Left lung (tissue), 10 donors: ENCODE data around the gene HES7. TPM values are rescaled to one million over a fixed set of nuclear protein-coding genes. Genes with fewer than 3 reads are reported as not detected.

Experiments
- ATAC-seq: fragments of 200-7000 bp; cut with Tn5 transposase; one replicate; pipeline ENCODE4 v1.9.1; 2020; ENCODE audit warnings: moderate library complexity
- DNase-seq, 4 donors: peaks; one replicate each; pipeline ENCODE4 v3.0.0-alpha.2; 2013 to 2020
- H3K27ac ChIP-seq, 2 donors: fragments of 200-600 bp; sonication (generic) in 1 of 2; one replicate each; pipeline versions ENCODE4 v1.5.0 to v1.8.0; 2020 to 2021
- H3K27me3 ChIP-seq, 2 donors: fragments of 200-600 bp; sonication (generic) in 1 of 2; one replicate each; pipeline versions ENCODE4 v1.5.0 to v1.8.0; 2020 to 2021
- H3K36me3 ChIP-seq, 2 donors: fragments of 200-600 bp; sonication (generic) in 1 of 2; one replicate each; pipeline versions ENCODE4 v1.5.0 to v1.8.0; 2020 to 2021
- H3K4me1 ChIP-seq, 2 donors: fragments of 200-600 bp; one replicate each; pipeline ENCODE4 v1.8.0; 2021
- H3K4me3 ChIP-seq, 2 donors: fragments of 200-600 bp; sonication (generic) in 1 of 2; one replicate each; pipeline versions ENCODE4 v1.5.0 to v1.8.0; 2020 to 2021; ENCODE audit warnings: mild to moderate bottlenecking in 1 of 2
- H3K9me3 ChIP-seq, 2 donors: fragments of 200-600 bp; sonication (generic) in 1 of 2; one replicate each; pipeline versions ENCODE4 v1.5.0 to v1.8.0; 2020 to 2021
- intact Hi-C, 2 donors: fragments of 100-400 bp; cut with DNase I; formaldehyde crosslinking; loops; one replicate each; pipeline versions ENCODE4 v1.11.2 to v1.14.2; 2022
- polyA plus RNA-seq, 6 donors: library from polyadenylated mRNA; unstranded; fragments of 120-200 nt; gene quantifications; one replicate each; pipeline ENCODE4 v1.2.1, GENCODE V29; 2013; ENCODE audit not compliant: insufficient read length in 6 of 6
- total RNA-seq, 2 donors: library from RNA; stranded (reverse); fragmentation: NEBNext Ultra II Directional; extraction: Animal tissue kit (Norgen Biotek cat#: 25700); gene quantifications; one replicate each; pipeline ENCODE4 v1.2.1, GENCODE V29; 2021
- TF ChIP-seq, protein P1 (sequence below), 2 donors: fragments of 200-600 bp; sonication (generic) in 1 of 2; IDR thresholded peaks; one replicate each; pipeline versions ENCODE4 v1.5.0 to v1.8.0; 2021; ENCODE audit warnings: antibody characterized with exemption in 2 of 2
- donor health status: DM: no; HTN: yes; CAD: no.
- donor health status: DM: no; HTN: no; CAD: no.

The HES7 gene
- total and polyA plus RNA-seq, 8 donors: 0.10 to 0.52 (median 0.20) TPM; not detected in 5

GRCh38 chr17:8151641-8152111, 27.8 kb upstream of the HES7 start:
- H3K27me3 ChIP-seq: no peaks in the 10 kb centered on the region
- peak overlapping the region; percentile 97 to 100 for H3K27ac ChIP-seq
- DNase-seq (peak; percentile 75 to 91 (median 82)), ATAC-seq (peak; percentile 1)
- TF ChIP-seq, protein P1, sequence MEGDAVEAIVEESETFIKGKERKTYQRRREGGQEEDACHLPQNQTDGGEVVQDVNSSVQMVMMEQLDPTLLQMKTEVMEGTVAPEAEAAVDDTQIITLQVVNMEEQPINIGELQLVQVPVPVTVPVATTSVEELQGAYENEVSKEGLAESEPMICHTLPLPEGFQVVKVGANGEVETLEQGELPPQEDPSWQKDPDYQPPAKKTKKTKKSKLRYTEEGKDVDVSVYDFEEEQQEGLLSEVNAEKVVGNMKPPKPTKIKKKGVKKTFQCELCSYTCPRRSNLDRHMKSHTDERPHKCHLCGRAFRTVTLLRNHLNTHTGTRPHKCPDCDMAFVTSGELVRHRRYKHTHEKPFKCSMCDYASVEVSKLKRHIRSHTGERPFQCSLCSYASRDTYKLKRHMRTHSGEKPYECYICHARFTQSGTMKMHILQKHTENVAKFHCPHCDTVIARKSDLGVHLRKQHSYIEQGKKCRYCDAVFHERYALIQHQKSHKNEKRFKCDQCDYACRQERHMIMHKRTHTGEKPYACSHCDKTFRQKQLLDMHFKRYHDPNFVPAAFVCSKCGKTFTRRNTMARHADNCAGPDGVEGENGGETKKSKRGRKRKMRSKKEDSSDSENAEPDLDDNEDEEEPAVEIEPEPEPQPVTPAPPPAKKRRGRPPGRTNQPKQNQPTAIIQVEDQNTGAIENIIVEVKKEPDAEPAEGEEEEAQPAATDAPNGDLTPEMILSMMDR (IDR thresholded peaks at IDR 0.05): no peak
- no peaks in the 10 kb centered on the region for H3K9me3 ChIP-seq
- peak overlapping the region; percentile 74 to 88 for H3K4me3 ChIP-seq
- peaks cover 26 to 69% of the 10 kb centered on the region in 2 donors for H3K4me1 ChIP-seq
- peaks cover 0 to 42% of the 10 kb centered on the region in 2 donors for H3K36me3 ChIP-seq
- intact Hi-C loops: no loop called here

DNA sequence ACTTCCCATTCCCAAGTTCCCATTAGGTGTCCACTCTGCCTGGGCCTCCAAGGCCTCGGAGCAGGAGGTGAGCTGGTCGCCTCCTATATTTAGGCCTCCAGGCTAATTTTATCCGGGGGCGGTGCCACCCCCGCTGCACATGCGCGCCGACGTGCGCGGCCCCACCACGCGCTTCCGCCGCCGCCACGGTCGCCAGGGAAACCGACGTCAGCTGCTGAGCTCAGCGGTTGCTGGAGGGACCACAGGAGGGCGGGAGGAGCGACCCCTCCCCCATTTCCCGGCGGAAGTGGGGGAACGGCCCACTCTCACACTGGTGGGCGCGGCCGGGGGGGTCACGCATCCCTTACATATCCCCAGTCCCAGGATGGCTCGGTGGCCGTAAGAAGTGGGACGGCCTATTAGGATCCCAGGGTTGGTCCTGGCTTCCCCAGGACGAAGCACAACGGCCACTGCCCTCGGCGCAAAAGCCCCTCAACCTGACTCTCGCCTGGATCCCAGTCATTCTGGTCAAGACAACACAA, 27.3 kb upstream of the HES7 start:
- peak; percentile 90 to 97 (median 96) for DNase-seq
- Histone ChIP-seq H3K36me3 (peaks cover 3 to 47% of the 10 kb centered on the region in 2 donors), H3K27ac (peak overlapping the region; percentile 97 to 100), H3K4me3 (peak overlapping the region; percentile 74 to 88), H3K27me3 (no peaks in the 10 kb centered on the region), H3K9me3 (no peaks in the 10 kb centered on the region), H3K4me1 (peaks cover 26 to 68% of the 10 kb centered on the region in 2 donors)
- TF ChIP-seq, protein P1 (IDR thresholded peaks at IDR 0.05): peak in 1 of 2 donors; percentile 9
- ATAC-seq: peak; percentile 46
- intact Hi-C loops: no loop called here

GRCh38 chr17:8150194-8151119, 26.6 kb upstream of the HES7 start:
- H3K4me3 ChIP-seq: peak overlapping the region; percentile 74 to 88
- H3K36me3 ChIP-seq: peaks cover 7 to 54% of the 10 kb centered on the region in 2 donors
- TF ChIP-seq, protein P1 (IDR thresholded peaks at IDR 0.05): no peak
- no peaks in the 10 kb centered on the region for H3K9me3 ChIP-seq
- intact Hi-C loops: no loop called here
- ATAC-seq: no peak
- no peaks in the 10 kb centered on the region for H3K27me3 ChIP-seq
- H3K27ac ChIP-seq: peak overlapping the region; percentile 97 to 100
- DNase-seq: peak in 1 of 4 donors; percentile 67
- H3K4me1 ChIP-seq: peaks cover 26 to 62% of the 10 kb centered on the region in 2 donors

DNA sequence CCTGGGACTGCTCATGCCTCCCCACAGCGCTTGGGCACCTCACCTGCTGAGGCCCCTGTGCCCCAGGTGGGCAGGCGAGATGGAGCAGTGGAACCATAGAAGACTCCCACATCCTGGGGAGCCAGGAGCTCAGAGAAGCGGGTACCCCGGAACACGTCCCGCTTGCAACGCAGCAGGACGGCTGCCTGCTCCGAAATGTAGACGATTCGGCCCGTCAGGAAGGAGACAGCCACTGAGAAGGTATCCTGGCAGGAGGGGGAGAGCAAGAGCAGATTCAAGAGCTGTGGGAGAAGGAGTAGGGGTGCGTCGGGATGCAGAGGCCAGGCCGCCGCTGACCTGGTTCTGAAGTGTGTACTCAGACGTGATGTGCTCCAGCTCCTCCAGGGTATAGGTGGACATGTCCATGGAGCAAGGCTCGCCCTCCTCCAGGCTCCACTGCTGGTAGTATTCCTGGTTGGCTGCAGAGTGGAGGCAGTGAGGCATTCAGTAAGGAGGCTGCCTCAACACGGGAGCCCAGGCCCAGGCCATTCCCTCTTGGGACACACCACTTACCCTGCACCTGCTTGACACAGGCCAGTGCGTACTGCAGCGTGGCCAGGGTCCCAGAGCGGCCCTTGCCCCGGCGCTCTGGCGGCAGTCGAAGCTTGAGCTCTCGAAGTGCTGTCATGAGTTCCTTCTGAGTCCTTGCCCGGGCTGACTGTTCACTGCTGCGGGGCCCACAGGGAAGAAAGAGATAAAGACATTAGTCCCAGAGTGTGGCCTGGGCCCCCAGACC, 25.7 kb upstream of the HES7 start:
- H3K4me3 ChIP-seq: no peak overlapping the region
- H3K27me3 ChIP-seq: no peaks in the 10 kb centered on the region
- peaks cover 26 to 54% of the 10 kb centered on the region in 2 donors for H3K4me1 ChIP-seq
- ATAC-seq: no peak
- DNase-seq: peak in 1 of 4 donors; percentile 64
- H3K9me3 ChIP-seq: no peaks in the 10 kb centered on the region
- H3K27ac ChIP-seq: no peak overlapping the region
- peaks cover 7 to 63% of the 10 kb centered on the region in 2 donors for H3K36me3 ChIP-seq
- intact Hi-C loops: no loop called here
- TF ChIP-seq, protein P1 (IDR thresholded peaks at IDR 0.05): no peak
